BLaER1 treated with 17β-estradiol and CSF1 and Interleukin-3, amounts not matched to agents 10 nM and 100 nM (cell line): ENCODE results near the gene KAT7.
A peak's percentile ranks its signal among the peaks of the same experiment; 100 is the strongest.

Source experiments
- H3K27ac ChIP-seq, 11 experiments: shearing (Covaris generic); formaldehyde crosslinking; 2 replicates each; pipeline ENCODE4 v1.8.1; 2022
- H3K27me3 ChIP-seq, 11 experiments: shearing (Covaris generic); formaldehyde crosslinking; 2 replicates each; pipeline ENCODE4 v1.8.1; 2022
- H3K36me3 ChIP-seq, 11 experiments: shearing (Covaris generic); formaldehyde crosslinking; 2 replicates each; pipeline ENCODE4 v1.8.1; 2022
- H3K4me1 ChIP-seq, 10 experiments: shearing (Covaris generic); formaldehyde crosslinking; 2 replicates each; pipeline ENCODE4 v1.8.1; 2022
- H3K4me2 ChIP-seq, 11 experiments: shearing (Covaris generic); formaldehyde crosslinking; 2 replicates each; pipeline ENCODE4 v1.8.1; 2022
- H3K4me3 ChIP-seq, 10 experiments: shearing (Covaris generic); formaldehyde crosslinking; 2 replicates each; pipeline ENCODE4 v1.8.1; 2022
- H3K9ac ChIP-seq, 11 experiments: shearing (Covaris generic); formaldehyde crosslinking; 2 replicates each; pipeline ENCODE4 v1.8.1; 2022
- H3K9me3 ChIP-seq, 11 experiments: shearing (Covaris generic); formaldehyde crosslinking; replicated peaks in 1 of 11; 2 replicates each; pipeline ENCODE4 v1.8.1; 2022
- H4K20me1 ChIP-seq, 11 experiments: shearing (Covaris generic); formaldehyde crosslinking; 2 replicates each; pipeline ENCODE4 v1.8.1; 2022
- Cebpa-rat ChIP-seq, 11 experiments: shearing (Covaris generic); IDR thresholded peaks; 2 replicates each; pipeline ENCODE4 v1.8.1; 2022

The KAT7 gene

DNA sequence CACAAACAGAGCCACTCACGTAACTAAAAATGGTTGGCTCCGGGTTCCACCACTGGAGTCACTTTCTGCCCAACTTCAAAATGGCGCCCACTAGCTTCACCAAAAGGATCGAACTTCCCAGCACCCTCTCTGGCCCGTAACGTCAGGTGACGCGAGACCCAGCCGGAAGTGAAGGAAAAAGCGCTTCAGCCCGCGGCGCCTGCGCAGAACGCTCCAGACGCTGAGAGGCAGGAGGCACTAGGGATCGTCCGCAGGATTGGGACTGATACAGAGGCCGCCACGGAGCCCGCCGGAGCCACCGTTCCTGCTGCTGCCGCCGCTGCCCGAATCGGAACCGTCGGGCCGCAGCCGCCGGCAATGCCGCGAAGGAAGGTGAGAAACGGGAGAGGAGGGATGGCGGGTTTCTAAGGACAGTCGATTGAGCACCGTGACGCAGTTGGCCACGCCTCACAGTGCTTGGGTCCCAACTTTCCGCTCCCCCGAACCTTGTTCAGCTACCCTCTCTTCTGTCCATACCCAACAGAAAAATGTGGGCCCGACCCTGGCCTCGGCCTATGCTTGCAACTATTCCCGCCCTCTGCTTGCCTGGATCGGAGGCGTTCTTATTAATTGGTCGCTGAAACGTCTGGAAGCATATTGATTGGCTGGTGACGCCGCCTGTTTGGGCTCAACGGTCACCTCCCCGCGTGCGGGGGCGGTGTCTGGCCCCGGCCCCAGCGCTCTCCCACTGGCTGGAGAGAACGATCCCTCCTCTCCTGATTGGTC, at the start of gene KAT7:
TSS of gene KAT7 (plus strand) at position 204 of the 765 bp plus-strand sequence. CDS start at position 358, 154 bp downstream.
- peaks cover 44 to 61% (median 51%) of the 10 kb centered on the region in 10 experiments for H3K4me1 ChIP-seq
- no peaks in the 10 kb centered on the region for H3K27me3 ChIP-seq
- H3K4me3 ChIP-seq = peak within 1 kb of the TSS; percentile 78 to 92 (median 86)
- peaks cover 37 to 46% (median 45%) of the 10 kb centered on the region in 11 experiments; a peak in 21 of 22 replicates for H4K20me1 ChIP-seq
- H3K9me3 ChIP-seq = peaks cover 0 to 10% (median 0%) of the 10 kb centered on the region in 11 experiments; a peak in 3 of 22 replicates
- no peak for TF ChIP-seq Cebpa-rat (IDR thresholded peaks at IDR 0.05)
- H3K4me2 ChIP-seq = peak within 1 kb of the TSS; percentile 81 to 94 (median 86)
- peak within 1 kb of the TSS; percentile 91 to 99 (median 97) for H3K9ac ChIP-seq
- H3K36me3 ChIP-seq = peaks cover 32 to 44% (median 41%) of the 10 kb centered on the region in 11 experiments
- H3K27ac ChIP-seq = peak within 1 kb of the TSS; percentile 92 to 100 (median 98)

DNA sequence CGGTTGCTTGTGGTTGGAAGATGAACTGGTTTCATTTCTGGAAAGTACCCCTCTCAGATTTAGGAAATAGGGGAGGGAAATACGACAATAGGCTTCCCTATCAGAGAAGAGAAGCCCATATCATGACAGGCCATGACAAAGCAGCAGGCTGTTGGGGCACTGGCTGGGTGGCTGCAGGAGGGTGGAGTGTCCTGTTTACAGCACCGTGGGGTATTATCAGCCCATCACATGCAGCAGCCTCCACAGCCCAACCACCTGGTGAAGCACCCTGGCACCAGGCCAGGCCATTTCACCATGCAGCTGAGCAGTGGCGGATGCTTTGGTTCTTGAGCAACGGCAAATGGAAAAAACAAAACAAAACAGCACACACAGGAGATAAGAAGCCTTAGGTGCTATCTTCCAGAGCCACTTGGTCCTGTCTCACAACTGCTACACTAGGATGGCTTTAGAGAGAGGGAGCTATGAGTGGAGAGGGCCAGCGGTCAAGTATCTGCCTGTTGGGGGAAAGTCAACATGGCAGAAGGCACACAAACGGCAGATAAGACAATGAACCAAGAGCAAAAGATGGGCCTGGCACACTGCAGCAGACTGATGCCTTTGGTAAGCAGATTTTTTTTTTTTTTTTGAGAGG, 48.7 kb upstream of the KAT7 start:
- Histone ChIP-seq H3K9ac (peak overlapping the region; percentile 63 to 94 (median 88); a peak in 21 of 22 replicates), H3K4me2 (peak overlapping the region; percentile 85 to 97 (median 94)), H3K27me3 (no peaks in the 10 kb centered on the region), H3K36me3 (peaks cover 0 to 56% (median 32%) of the 10 kb centered on the region in 11 experiments; a peak in 16 of 22 replicates), H3K9me3 (peaks cover 0 to 4% (median 0%) of the 10 kb centered on the region in 11 experiments; a peak in 1 of 22 replicates), H3K27ac (peak overlapping the region; percentile 66 to 100 (median 96); a peak in 21 of 22 replicates), H3K4me3 (peak overlapping the region; percentile 38 to 71 (median 58)), H4K20me1 (no peaks in the 10 kb centered on the region), H3K4me1 (peaks cover 80 to 95% (median 91%) of the 10 kb centered on the region in 10 experiments)
- TF ChIP-seq Cebpa-rat (IDR thresholded peaks at IDR 0.05) = peak in 10 of 11 experiments; percentile 4 to 97 (median 92); a peak in 16 of 22 replicates

DNA sequence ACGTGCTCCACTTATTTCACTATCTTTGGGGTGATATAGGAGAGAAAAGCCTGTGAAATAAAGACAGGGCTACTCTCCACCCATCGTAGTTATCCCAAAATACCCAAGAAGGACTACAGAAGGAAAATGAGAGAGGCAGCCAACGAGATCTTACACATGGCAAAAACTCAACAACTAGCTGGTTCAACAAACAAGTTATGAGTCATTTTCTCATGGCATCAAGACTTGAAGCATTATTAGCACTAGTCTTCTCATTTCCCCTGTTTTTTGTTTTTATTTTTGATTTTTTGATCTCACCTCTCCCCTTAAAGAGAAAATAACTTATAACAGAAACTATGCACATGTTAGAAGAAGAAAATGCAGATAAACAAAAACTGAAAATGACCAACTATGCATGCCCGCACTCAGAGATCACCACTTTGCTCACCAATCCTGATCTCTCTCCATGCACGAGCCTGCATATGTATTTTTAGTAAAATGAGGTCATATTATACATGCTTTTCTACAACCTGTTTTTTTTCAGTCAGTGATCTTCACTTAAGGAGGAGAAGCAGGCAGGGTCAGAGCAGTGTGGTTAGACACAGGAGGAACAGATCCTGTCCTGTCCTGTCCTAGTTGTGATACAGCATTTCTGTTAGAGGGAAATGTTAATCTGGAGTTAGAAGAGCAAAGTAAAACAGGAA, 47.3 kb upstream of the KAT7 start:
- peak overlapping the region; percentile 66 to 100 (median 96) for H3K27ac ChIP-seq
- H3K4me2 ChIP-seq = peak overlapping the region; percentile 85 to 97 (median 94)
- no peaks in the 10 kb centered on the region for H3K27me3 ChIP-seq
- peaks cover 94 to 100% (median 98%) of the 10 kb centered on the region in 10 experiments for H3K4me1 ChIP-seq
- peak overlapping the region in 9 of 10 experiments; percentile 42 to 71 (median 60); a peak in 18 of 20 replicates for H3K4me3 ChIP-seq
- peaks cover 0 to 56% (median 23%) of the 10 kb centered on the region in 11 experiments; a peak in 11 of 22 replicates for H3K36me3 ChIP-seq
- H3K9me3 ChIP-seq = no peaks in the 10 kb centered on the region
- no peaks in the 10 kb centered on the region for H4K20me1 ChIP-seq
- H3K9ac ChIP-seq = peak overlapping the region; percentile 53 to 94 (median 88); a peak in 21 of 22 replicates
- TF ChIP-seq Cebpa-rat (IDR thresholded peaks at IDR 0.05) = no peak

DNA sequence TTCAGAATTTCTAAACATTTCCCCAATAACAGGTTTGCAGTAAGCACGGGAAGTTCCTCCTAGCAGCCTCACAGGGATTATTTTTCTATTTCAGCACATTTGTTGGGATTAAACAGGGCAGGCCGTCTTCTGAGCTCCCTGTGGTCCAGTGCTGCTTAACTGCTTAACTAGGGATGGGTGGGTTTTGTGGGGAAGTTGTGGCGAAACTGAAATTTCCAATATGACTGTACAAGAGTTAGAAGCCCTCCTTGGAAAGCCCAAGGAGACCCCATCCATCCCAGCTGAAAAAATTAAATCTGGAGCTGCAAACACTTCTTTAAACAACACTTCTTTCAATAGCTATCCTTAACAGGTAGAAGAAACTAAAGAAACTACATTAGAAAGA, 46.8 kb upstream of the KAT7 start:
- Histone ChIP-seq H3K4me2 (peak overlapping the region; percentile 85 to 97 (median 94)), H3K9me3 (no peaks in the 10 kb centered on the region), H3K27me3 (no peaks in the 10 kb centered on the region), H3K9ac (peak overlapping the region; percentile 53 to 94 (median 88); a peak in 21 of 22 replicates), H3K4me1 (peaks cover 96 to 100% (median 99%) of the 10 kb centered on the region in 10 experiments), H4K20me1 (no peaks in the 10 kb centered on the region), H3K36me3 (peaks cover 0 to 56% (median 20%) of the 10 kb centered on the region in 11 experiments; a peak in 10 of 22 replicates), H3K27ac (peak overlapping the region; percentile 66 to 100 (median 96); a peak in 21 of 22 replicates), H3K4me3 (peak overlapping the region in 9 of 10 experiments; percentile 11 to 71 (median 60); a peak in 16 of 20 replicates)
- TF ChIP-seq Cebpa-rat (IDR thresholded peaks at IDR 0.05) = no peak

DNA sequence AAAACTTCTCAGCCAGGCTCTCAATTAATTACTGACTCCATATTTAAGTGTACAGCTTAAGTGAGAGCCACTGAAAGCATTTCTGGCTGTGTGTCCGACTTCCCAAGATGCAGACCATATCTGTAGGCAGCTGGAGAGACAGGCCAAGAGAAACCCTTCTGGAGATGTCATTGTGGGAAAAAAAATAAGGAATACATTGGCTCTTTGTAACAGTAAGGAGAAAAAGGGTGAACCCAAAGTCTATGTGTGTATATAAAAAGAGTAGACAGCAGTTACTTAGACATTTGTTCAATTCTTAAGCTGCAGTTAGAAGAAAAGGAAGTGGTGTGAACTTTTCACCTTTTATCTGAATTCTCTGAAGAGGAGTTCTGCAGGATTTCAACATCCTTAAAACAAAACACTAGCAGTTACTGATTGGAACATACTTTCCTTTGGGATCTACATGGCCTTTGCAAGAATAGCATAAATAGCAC, 46.3 kb upstream of the KAT7 start:
- peak overlapping the region; percentile 85 to 97 (median 94) for H3K4me2 ChIP-seq
- H3K27ac ChIP-seq = peak overlapping the region; percentile 66 to 100 (median 96); a peak in 21 of 22 replicates
- H3K9ac ChIP-seq = peak overlapping the region; percentile 44 to 94 (median 88); a peak in 21 of 22 replicates
- H3K4me1 ChIP-seq = peaks cover 96 to 100% (median 99%) of the 10 kb centered on the region in 10 experiments
- TF ChIP-seq Cebpa-rat (IDR thresholded peaks at IDR 0.05) = peak in 3 of 11 experiments; percentile 19 to 65 (median 56); a peak in 4 of 22 replicates
- H4K20me1 ChIP-seq = no peaks in the 10 kb centered on the region
- H3K9me3 ChIP-seq = no peaks in the 10 kb centered on the region
- H3K27me3 ChIP-seq = no peaks in the 10 kb centered on the region
- H3K36me3 ChIP-seq = peaks cover 0 to 55% (median 16%) of the 10 kb centered on the region in 11 experiments; a peak in 9 of 22 replicates
- H3K4me3 ChIP-seq = peak overlapping the region in 9 of 10 experiments; percentile 11 to 71 (median 60); a peak in 15 of 20 replicates

DNA sequence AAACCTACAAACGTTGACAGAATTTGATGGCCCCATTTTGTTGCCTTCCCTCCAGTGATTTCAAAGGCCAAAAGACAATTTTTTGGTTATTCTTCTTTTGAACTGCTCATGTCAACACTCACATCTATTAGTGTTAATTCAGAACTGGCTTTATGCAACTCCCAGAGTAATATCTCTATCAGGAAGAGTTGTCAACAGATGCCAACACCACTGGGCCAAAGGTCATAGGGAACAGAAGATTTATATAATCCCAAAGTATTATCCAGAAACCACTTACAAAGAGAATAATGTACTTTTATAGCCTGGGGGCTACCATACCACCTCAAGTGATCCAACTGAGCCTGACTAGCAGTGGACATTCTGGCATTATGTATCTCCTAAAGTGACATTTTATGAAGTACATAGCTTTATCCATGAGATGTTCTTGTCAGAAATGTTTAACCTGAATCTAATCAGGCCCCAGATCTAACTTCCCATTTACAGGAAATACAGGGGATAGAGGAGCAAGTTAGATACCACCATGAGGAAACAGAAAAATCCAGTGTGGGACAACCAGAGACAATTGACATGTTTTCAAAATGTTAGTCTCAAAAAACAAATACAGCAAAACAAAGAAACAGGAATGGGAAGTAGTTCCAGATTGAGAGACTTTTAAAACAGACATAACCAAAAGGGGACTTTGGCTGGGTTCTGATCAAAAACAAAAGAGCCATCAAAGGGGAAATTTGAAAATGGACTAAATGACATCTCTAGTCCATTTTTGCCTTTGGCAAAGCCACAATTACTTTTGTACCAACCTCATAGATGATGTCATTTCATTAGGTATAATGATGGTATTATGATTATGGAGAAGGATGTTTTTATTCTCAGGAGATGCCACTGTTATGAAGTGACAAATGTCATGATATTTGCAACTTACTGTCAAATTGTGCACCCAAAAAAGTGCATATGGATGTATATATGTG, 43.0 kb upstream of the KAT7 start:
- H3K9ac ChIP-seq = peak overlapping the region in 8 of 11 experiments; percentile 52 to 94 (median 87); a peak in 14 of 22 replicates
- H3K4me1 ChIP-seq = peaks cover 88 to 91% (median 90%) of the 10 kb centered on the region in 10 experiments
- H3K4me3 ChIP-seq = no peak overlapping the region; a peak in 1 of 20 replicates
- H3K36me3 ChIP-seq = peaks cover 0 to 54% (median 10%) of the 10 kb centered on the region in 11 experiments; a peak in 10 of 22 replicates
- H3K9me3 ChIP-seq = no peaks in the 10 kb centered on the region
- no peaks in the 10 kb centered on the region for H3K27me3 ChIP-seq
- peak overlapping the region in 10 of 11 experiments; percentile 44 to 100 (median 97); a peak in 20 of 22 replicates for H3K27ac ChIP-seq
- no peaks in the 10 kb centered on the region for H4K20me1 ChIP-seq
- no peak for TF ChIP-seq Cebpa-rat (IDR thresholded peaks at IDR 0.05)
- peak overlapping the region; percentile 80 to 97 (median 94) for H3K4me2 ChIP-seq

DNA sequence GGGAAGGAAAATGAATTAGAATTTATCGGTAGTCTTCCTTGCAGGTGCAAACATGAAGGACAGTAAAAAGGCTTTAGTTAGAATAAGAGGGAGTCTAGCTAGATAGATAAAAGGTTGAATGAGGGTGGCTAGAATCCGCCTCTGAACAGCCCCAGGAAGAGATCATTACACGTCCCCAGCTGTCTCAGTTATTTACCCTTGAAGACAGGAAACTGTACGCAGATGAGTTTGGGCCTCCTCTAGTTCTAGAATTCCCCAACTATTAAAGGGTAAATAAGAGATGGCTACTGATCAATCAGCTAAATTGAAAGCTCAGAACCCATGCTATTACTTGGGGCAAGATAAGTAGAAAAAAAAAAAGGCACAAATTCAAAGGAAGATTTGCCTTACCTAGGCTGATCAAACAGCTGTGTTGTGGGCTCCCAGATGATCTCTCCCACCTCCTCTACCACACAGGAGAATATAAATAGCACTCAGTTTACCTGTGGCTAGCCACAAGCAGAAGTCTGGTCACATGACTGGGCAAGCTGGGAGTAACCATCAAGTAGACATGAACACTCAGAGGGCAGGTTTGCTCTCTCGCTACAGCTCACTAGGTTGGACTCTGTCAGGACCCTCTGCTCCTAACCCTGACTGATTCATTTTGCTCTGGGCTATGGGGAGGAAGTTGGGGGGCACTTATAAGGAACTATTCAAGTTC, 41.5 kb upstream of the KAT7 start:
- H3K4me3 ChIP-seq = peak overlapping the region in 8 of 10 experiments; percentile 2 to 41 (median 35); a peak in 13 of 20 replicates
- TF ChIP-seq Cebpa-rat (IDR thresholded peaks at IDR 0.05) = no peak
- peaks cover 0 to 66% (median 17%) of the 10 kb centered on the region in 11 experiments; a peak in 11 of 22 replicates for H3K36me3 ChIP-seq
- H3K27ac ChIP-seq = peak overlapping the region; percentile 32 to 100 (median 96); a peak in 20 of 22 replicates
- peak overlapping the region; percentile 45 to 90 (median 70); a peak in 21 of 22 replicates for H3K9ac ChIP-seq
- no peaks in the 10 kb centered on the region for H3K9me3 ChIP-seq
- no peaks in the 10 kb centered on the region for H4K20me1 ChIP-seq
- H3K27me3 ChIP-seq = no peaks in the 10 kb centered on the region
- H3K4me2 ChIP-seq = peak overlapping the region; percentile 80 to 97 (median 94)
- peaks cover 74 to 91% (median 90%) of the 10 kb centered on the region in 10 experiments for H3K4me1 ChIP-seq
